HL-60/S4 treated with retinoic acid at 250 ng/mL for 4 days and 3 days (cell line): ENCODE data around the gene SEL1L3.
"Not testable (repeated sequence)": the region's sequence is repeated elsewhere in the genome, so short reads cannot be mapped to it uniquely, and the experiment has no call there.

ENCODE experiments used
- in situ Hi-C: fragments of 300-500 bp; cut with MboI; formaldehyde crosslinking; loops from 2 replicates; pipeline ENCODE4 v1.7.0; 2022; ENCODE audit warnings: low sequenced_read_pairs

SEL1L3 gene

GRCh38 chr4:25879991-25880651, 17.3 kb upstream of the SEL1L3 start:
- in situ Hi-C loops = no loop called here

GRCh38 chr4:25879587-25879986, 16.8 kb upstream of the SEL1L3 start:
- in situ Hi-C loops = no loop called here

GRCh38 chr4:25879091-25879584, 16.4 kb upstream of the SEL1L3 start:
- in situ Hi-C loops = no loop called here

DNA sequence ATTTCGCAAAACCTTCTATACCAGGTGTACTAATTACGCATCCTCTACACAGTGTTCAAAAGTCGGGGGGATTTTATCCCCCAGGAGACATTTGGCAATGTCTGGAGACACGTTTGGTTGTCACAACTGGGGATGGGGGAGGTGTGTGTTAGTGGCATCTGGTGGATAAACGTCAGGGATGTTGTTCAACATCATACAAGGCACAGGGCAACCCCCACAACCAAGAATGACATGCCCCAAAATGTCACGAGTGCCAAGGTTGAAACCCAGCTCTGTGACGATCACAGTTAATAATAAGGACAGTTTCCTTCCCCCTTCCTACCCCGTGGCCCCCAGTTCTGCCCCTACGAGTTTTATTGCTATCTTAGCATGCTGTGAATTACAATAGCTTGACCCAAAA, 15.9 kb upstream of the SEL1L3 start:
- in situ Hi-C loops = no loop called here

DNA sequence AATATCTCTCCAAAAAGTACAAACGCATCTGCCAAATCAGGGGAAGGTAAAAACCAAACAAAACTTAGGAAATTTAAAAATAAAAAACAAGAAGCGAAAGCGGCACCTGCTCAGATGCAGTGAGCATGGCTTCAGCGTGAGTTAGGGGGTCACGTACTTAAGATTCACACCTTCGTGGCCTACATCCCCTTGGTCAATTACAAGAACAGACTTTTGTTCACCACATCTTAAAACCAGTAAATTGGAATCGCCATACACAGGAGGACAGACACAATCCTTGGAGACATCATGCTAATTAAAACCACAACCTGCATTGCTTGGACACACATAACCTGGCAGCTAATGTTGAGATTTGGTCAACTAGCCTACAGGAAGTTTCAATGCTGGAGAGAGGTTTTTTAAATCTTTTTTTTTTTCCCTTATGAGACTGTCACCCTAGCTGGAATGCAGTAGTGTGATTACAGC, 12.5 kb upstream of the SEL1L3 start:
- in situ Hi-C loops = no loop called here

- in situ Hi-C loops = no loop called here
Measured at GRCh38 chr4:25874655-25875054, 11.9 kb upstream of the SEL1L3 start.

DNA sequence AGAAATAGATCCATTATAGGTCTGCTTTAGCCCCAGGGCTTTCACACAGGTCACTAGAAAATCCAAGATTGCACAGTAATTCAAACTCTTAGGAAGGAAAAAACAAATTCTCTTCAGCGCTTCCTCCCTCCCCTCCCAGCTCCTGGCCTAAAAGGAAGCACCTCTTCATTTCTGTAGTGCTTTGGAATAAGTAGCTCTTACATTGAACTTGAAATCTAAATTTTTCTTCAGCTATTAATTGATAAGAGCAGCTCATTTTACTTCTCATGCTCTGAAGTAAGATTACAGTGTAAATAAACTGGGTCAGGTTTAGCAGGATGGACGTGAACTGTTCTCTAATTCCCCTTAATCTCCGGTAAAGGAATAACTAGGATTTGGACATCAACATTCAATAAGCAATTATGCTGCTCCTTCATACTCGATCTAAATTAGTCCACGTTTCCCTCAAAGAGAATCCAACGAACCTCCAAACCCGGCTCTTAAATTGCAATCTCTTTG, 10.9 kb upstream of the SEL1L3 start:
- in situ Hi-C loops = no loop called here

DNA sequence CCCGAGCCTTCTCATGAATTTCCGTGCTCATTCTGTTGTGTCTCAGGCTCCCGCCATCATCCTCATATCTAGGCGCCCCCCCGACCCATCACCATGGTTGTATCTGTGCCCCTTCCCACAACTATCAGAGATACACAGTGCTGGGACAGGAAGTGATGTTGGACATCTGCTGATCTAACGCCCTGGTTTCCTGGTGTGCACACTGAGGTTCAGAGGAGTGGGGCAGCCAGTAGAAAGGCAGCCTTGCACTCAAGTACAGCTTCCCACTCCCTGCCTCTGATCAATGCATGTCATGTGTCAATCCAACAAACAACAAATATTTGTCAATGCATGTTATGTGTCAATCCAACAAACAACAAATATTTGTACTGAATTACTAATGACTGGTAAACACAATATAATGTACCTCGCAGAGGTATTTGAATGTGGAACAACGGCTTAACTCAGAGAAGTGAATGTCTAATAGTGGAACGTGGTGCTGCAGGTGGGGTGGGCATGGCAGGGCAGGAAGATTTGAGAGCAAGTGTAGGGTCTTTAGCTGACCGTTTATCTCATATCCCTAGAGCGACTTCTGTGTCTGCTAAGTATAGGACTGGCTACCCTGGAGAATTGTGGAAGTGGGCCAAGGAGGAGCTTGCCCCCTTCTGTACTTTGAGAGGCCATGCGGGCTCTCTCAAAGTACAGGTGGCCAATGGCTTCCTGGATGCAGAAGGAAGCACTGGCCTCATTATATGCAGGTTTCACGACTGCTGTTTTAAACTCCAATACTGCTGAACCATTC, 10.3 kb upstream of the SEL1L3 start:
- in situ Hi-C loops = no loop called here

DNA sequence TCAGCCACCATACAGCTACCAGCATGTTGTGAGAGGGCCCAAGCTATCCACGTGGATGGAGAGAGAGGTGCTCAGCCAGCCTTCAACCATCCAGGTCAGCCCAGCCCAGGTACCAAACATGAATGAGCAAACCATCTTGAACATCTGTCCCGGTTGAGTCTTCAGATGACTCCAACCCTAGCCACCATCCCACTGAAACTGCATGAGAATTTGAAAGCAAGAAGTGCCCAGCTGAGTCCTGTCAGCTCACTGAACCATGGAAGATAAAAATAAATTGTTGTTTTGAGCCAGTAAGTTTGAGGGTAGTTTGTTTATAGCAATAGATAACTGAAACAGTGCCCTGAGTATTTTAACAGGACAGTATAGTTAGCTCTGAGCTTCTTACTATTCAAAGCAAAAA, 7.3 kb upstream of the SEL1L3 start:
- in situ Hi-C loops = no loop called here

GRCh38 chr4:25867781-25868294, 5.0 kb upstream of the SEL1L3 start:
- in situ Hi-C loops = no loop called here

GRCh38 chr4:25866401-25866800, 3.6 kb upstream of the SEL1L3 start:
- in situ Hi-C loops = not testable (repeated sequence)

GRCh38 chr4:25865586-25865985, 2.8 kb upstream of the SEL1L3 start:
- in situ Hi-C loops = no loop called here

- in situ Hi-C loops = no loop called here
Measured at GRCh38 chr4:25863831-25864418, 1.1 kb upstream of the SEL1L3 start.

DNA sequence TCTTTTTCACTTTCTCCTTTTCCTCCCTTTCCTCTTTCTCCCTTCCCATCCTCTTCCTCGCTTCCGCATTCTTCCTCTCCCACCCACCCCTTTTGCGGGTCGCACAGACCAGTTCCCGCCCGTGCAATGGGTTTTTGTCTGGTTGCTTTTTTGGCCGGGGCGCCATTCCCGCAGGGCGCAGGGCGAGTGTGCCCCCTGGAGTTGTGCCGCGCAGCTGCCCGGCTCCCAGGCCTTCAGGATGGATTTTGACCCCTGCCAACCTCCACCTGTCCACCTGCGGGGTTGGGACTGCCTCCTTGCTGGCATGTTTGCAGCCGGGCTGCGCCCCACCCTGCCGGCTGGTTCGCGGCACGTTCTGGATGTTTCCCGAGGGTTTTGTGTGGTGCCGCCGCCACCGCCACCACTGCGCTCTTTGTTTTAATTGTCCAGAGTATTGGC, 578 bp upstream of the SEL1L3 start:
- in situ Hi-C loops = no loop called here

- in situ Hi-C loops = no loop called here
Measured at GRCh38 chr4:25861951-25862410, 807 bp downstream of the SEL1L3 start.

- in situ Hi-C loops = no loop called here
Measured at GRCh38 chr4:25861280-25861950, 1.4 kb downstream of the SEL1L3 start.

DNA sequence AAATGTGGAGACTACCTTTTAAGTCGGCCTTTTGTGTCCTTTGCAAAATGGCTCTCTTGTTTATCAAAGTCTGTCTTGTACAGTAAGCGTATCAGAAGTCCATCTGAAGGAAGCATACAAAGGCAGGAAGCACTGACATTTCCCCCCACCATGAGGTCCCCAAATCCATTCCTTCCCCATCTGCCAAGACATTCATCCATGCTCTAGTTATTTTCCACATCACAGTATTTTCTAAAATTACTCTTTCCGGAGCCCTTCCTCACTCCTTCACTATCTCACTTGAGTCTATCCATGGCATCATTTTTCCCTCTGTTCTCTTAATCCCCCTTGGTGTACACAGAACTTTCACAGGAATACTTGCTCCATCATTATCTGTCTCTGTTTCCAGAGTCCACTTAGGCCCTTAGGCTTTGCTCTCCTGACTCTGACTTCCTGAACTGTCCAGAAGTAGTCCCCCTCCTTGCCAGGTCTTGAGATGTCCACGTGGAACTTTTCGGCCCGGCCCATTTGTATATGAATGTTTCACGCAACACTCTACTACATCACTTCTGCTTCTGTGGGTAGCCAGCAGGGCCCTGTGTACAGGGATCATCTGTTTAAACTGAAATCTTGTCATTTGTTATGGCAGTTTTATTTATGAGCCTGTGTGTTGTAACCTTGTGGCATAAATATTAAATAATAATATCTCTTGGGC, 2.1 kb downstream of the SEL1L3 start:
- in situ Hi-C loops = no loop called here

DNA sequence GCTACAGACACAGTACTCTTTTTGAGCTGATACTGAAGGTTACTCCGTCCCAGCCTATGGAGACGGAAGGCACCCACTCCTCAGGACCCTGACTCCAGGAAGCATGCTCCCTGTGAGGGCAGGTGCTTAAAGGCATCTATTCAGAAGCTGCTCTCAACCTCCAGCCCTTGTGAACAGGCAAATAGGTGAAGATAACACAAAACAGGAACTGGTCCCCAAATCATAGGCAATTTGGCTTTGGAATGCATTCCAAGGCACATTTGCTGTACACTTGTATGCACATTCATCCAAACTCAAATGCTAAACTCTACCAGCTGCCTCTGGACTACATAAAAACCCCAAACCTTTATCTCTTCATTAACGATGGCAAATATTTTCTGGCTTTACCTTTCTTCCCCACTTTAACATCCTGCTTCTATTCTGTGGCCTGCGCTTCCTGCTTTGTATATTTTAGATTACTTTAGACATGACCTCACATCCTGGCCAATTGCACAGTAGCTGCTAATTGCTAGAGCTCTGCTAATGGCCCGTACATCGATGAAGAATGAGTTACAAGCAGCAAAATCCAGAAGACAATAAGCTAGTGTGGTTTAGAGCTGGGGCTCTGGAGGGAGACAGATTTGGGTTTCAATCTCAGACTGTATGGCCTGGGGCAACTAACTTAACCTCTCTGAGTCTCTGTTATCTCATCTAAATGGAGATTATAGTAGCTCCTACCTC, 3.2 kb downstream of the SEL1L3 start:
- in situ Hi-C loops = no loop called here

- in situ Hi-C loops = no loop called here
Measured at GRCh38 chr4:25857851-25858400, 4.9 kb downstream of the SEL1L3 start.
